Fibroblast of gingiva (primary cell): ENCODE measurements around the gene SLC22A12.
"Not testable (repeated sequence)": the region's sequence is repeated elsewhere in the genome, so short reads cannot be mapped to it uniquely, and the experiment has no call there.

ENCODE experiments used
- DNase-seq: peaks from one replicate; pipeline ENCODE4 v3.0.0-alpha.2; 2011; ENCODE audit warnings: low read depth

The SLC22A12 gene

GRCh38 chr11:64588701-64589100 lies 2.3 kb upstream of the SLC22A12 start:
- no peak for DNase-seq

GRCh38 chr11:64591257-64592233 lies 525 bp downstream of the SLC22A12 start:
- DNase-seq = no peak

GRCh38 chr11:64592234-64592615 lies 1.2 kb downstream of the SLC22A12 start:
- DNase-seq = no peak

- DNase-seq = no peak
Observed at GRCh38 chr11:64592656-64593055, 1.6 kb downstream of the SLC22A12 start.

- DNase-seq = no peak
Observed at GRCh38 chr11:64593156-64594105, 2.4 kb downstream of the SLC22A12 start.

- DNase-seq = no peak
Observed at GRCh38 chr11:64594159-64594939, 3.3 kb downstream of the SLC22A12 start.

GRCh38 chr11:64595922-64596321 lies 4.9 kb downstream of the SLC22A12 start:
- DNase-seq = not testable (repeated sequence)

- DNase-seq = no peak
Observed at GRCh38 chr11:64597671-64598101, 6.7 kb downstream of the SLC22A12 start.

GRCh38 chr11:64598106-64598796 lies 7.2 kb downstream of the SLC22A12 start:
- DNase-seq = no peak

- no peak for DNase-seq
Observed at GRCh38 chr11:64598797-64599697, 8.0 kb downstream of the SLC22A12 start.

GRCh38 chr11:64599698-64600211 lies 8.7 kb downstream of the SLC22A12 start:
- no peak for DNase-seq

- DNase-seq = no peak
Observed at GRCh38 chr11:64600281-64600992, 9.4 kb downstream of the SLC22A12 start.

GRCh38 chr11:64601605-64602465 lies 10.8 kb downstream of the SLC22A12 start:
- DNase-seq = no peak

- DNase-seq = no peak
Observed at GRCh38 chr11:64602466-64603070, 11.5 kb downstream of the SLC22A12 start.

GRCh38 chr11:64603411-64604110 lies 12.5 kb downstream of the SLC22A12 start:
- DNase-seq = no peak

- no peak for DNase-seq
Observed at GRCh38 chr11:64604458-64605243, 13.6 kb downstream of the SLC22A12 start.
